ENCODE measurements around the gene HBE1.

Gene HBE1

DNA sequence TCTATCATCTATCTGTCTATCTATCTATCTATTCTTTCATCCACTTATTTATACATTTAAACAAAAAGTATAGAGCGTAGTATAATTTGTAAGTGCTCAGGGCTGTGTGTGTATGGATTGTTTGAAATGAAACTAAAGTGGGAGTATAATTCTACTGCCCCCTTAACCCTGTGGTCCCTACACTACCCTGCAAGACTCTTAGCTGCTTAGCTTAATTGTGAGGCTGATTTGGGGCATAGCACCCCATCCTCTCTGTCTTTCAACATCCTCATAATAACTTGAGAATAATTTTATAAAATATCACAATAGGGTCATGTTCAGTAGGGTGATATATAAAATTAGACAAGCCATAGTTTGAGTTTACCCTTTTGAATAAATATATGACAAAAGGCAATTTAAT lies 20.4 kb upstream of the HBE1 start:
- TF ChIP-seq, protein P1, sequence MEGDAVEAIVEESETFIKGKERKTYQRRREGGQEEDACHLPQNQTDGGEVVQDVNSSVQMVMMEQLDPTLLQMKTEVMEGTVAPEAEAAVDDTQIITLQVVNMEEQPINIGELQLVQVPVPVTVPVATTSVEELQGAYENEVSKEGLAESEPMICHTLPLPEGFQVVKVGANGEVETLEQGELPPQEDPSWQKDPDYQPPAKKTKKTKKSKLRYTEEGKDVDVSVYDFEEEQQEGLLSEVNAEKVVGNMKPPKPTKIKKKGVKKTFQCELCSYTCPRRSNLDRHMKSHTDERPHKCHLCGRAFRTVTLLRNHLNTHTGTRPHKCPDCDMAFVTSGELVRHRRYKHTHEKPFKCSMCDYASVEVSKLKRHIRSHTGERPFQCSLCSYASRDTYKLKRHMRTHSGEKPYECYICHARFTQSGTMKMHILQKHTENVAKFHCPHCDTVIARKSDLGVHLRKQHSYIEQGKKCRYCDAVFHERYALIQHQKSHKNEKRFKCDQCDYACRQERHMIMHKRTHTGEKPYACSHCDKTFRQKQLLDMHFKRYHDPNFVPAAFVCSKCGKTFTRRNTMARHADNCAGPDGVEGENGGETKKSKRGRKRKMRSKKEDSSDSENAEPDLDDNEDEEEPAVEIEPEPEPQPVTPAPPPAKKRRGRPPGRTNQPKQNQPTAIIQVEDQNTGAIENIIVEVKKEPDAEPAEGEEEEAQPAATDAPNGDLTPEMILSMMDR (IDR thresholded peaks at IDR 0.05; ENCODE audit: insufficient read depth, low read depth, low read length, missing control alignments), result no peak
- H3K4me3 ChIP-seq (ENCODE audit: low read depth, low read length), result no peak overlapping the region
- DNase-seq (ENCODE audit: low read depth), result no peak

DNA sequence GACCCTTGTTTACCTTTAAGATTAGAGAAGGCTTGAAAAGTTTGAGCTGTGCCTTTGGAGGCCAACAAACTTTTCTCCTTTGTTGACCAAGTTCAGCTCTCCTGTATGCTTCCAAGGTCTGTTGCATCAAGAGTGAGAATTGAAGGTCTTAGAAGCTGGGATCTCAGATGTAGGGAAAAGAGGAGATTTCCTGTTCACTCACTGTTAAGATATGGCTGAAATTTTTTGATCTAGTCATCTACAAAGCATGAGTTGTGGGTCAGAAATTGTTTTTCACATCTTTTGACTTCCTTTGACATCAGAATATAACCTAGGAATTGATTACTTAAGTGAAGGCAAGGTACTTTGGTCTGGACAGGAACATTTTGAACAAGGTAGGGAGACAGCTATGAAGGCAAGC lies 20.0 kb upstream of the HBE1 start:
- TF ChIP-seq, protein P1 (IDR thresholded peaks at IDR 0.05; ENCODE audit: insufficient read depth, low read depth, low read length, missing control alignments), result no peak
- H3K4me3 ChIP-seq (ENCODE audit: low read depth, low read length), result no peak overlapping the region
- DNase-seq (ENCODE audit: low read depth), result no peak

DNA sequence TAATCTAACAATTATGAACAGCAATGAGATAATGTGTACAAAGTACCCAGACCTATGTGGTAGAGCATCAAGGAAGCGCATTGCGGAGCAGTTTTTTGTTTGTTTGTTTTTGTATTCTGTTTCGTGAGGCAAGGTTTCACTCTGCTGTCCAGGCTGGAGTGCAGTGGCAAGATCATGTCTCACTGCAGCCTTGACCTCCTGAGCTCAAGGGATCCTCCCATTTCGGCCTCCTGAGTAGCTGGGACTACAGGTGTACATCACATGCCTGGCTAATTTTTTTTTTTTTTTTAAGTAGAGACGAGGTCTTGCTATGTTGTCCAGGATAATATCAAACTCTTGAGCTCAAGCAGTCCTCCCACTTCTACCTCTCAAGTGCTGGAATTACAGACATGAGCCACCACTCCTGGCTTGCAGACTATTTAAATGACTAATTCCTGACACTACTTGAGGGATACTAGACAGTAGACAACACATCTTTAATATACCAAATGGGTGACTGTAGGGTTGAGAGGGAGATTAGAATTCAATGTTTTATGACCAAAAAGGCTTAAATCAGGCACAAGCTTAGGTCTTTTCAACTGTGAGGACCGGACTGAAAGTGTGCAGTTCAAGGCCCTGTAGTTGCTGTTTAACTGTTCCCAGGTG lies 19.3 kb upstream of the HBE1 start:
- TF ChIP-seq, protein P1 (IDR thresholded peaks at IDR 0.05; ENCODE audit: insufficient read depth, low read depth, low read length, missing control alignments), result no peak
- no peak for DNase-seq (ENCODE audit: low read depth)
- H3K4me3 ChIP-seq (ENCODE audit: low read depth, low read length), result no peak overlapping the region

DNA sequence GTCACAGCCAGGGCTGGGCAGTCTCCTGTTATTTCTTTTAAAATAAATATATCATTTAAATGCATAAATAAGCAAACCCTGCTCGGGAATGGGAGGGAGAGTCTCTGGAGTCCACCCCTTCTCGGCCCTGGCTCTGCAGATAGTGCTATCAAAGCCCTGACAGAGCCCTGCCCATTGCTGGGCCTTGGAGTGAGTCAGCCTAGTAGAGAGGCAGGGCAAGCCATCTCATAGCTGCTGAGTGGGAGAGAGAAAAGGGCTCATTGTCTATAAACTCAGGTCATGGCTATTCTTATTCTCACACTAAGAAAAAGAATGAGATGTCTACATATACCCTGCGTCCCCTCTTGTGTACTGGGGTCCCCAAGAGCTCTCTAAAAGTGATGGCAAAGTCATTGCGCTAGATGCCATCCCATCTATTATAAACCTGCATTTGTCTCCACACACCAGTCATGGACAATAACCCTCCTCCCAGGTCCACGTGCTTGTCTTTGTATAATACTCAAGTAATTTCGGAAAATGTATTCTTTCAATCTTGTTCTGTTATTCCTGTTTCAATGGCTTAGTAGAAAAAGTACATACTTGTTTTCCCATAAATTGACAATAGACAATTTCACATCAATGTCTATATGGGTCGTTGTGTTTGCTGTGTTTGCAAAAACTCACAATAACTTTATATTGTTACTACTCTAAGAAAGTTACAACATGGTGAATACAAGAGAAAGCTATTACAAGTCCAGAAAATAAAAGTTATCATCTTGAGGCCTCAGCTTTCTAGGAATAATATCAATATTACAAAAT lies 18.6 kb upstream of the HBE1 start:
- no peak for DNase-seq (ENCODE audit: low read depth)
- H3K4me3 ChIP-seq (ENCODE audit: low read depth, low read length), result no peak overlapping the region
- TF ChIP-seq, protein P1 (IDR thresholded peaks at IDR 0.05; ENCODE audit: insufficient read depth, low read depth, low read length, missing control alignments), result no peak

DNA sequence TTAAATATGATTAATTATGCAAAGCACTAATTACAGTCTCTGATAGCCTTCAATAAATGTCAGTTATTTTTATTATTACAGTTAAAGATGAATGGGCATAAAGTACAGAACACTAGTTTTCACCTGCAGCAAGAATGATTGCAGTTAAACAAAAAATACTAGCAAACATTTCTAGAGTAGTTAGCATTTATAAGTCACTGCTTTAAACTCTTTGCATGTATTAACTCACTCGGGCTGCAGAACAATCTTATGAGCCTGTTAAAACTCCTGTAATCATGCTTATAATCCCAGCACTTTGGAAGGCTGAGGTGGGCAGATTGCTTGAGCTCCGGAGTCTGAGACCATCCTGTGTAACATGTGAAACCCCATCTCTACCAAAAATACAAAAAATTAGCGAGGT lies 17.2 kb upstream of the HBE1 start:
- no peak overlapping the region for H3K4me3 ChIP-seq (ENCODE audit: low read depth, low read length)
- TF ChIP-seq, protein P1 (IDR thresholded peaks at IDR 0.05; ENCODE audit: insufficient read depth, low read depth, low read length, missing control alignments), result no peak
- DNase-seq (ENCODE audit: low read depth), result no peak

DNA sequence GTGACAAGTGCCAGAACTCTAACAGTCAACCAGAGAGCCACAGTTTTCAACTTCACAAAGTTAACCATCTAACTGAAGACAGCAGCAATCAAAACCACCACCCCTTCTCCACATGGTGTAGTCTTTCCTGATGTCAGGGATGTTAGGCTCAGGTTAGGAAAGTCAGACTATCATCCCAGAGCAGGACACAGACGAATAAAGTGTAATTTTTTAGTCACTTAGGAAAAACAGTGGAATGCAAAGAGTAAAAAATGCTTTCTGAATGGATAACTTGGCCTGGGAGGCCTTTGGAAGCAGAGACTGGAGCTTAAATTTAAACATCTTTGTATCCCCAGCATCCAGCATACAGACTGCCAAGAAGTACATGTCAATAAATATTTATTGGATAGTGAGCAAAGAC lies 16.6 kb upstream of the HBE1 start:
- TF ChIP-seq, protein P1 (IDR thresholded peaks at IDR 0.05; ENCODE audit: insufficient read depth, low read depth, low read length, missing control alignments), result no peak
- no peak for DNase-seq (ENCODE audit: low read depth)
- no peak overlapping the region for H3K4me3 ChIP-seq (ENCODE audit: low read depth, low read length)
